ENCODE measurements around the gene CCDC157. TPM values are rescaled to one million over a fixed set of nuclear protein-coding genes. Genes with fewer than 3 reads are reported as not detected.

CCDC157 gene
- total RNA-seq, 4 donors from 2014 or later, result 0.41 to 1.4 (median 1.1) TPM

DNA sequence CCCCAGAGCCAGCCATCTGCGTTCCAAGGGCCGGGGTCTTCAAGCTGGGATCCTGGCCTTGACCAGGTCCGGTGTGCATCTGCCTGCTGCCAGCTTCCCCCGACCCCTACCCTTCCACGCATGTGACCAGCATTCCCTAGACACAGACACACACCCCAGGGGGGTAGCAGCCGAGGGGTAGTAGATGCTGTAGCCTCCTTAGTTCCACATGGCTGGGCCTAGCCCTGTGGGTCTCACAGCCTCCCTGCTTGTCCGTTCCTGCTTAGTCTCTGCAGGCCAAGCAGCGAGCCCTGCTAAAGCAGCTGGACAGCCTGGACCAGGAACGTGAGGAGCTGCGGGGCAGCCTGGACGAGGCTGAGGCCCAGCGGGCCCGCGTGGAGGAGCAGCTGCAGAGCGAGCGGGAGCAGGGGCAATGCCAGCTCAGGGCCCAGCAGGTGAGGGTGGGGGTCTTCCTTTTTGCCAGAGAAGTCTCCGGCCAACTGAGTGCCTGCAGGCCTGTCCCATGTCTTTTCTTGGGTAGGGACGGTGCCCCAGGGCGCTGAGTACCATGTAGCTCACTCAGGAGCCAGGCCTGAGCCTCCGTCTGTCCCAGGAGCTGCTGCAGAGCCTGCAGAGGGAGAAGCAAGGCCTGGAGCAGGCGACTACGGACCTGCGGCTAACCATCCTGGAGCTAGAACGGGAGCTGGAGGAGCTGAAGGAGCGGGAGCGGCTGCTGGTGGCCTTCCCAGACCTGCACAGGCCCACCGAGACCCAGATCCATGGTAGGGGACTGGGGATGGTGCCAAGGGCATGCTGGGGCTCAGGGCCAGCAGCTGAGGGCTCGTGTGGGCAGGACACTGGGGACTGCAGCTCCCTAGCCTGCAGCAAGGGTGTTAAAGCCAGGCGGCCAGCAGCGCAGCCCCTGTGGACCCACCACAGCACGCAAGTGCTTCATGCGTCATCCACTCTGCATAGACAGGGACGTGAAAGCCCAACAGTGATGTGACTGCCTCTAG, 16.8 kb downstream of the CCDC157 start:
- in situ Hi-C loops (cut with MboI; ENCODE audit: low sequenced_read_pairs in 4 of 4) (no loop called here), intact Hi-C loops (cut with DNase I; ENCODE audit: low total_unique reads) (no loop called here)
- no peaks in the 10 kb centered on the region for H3K9me3 ChIP-seq
- H3K27me3 ChIP-seq, result no peaks in the 10 kb centered on the region
- no peak overlapping the region for H3K27ac ChIP-seq
- no peaks in the 10 kb centered on the region for H3K4me1 ChIP-seq
- ATAC-seq (no peak), DNase-seq (no peak)
- TF ChIP-seq, protein P1, sequence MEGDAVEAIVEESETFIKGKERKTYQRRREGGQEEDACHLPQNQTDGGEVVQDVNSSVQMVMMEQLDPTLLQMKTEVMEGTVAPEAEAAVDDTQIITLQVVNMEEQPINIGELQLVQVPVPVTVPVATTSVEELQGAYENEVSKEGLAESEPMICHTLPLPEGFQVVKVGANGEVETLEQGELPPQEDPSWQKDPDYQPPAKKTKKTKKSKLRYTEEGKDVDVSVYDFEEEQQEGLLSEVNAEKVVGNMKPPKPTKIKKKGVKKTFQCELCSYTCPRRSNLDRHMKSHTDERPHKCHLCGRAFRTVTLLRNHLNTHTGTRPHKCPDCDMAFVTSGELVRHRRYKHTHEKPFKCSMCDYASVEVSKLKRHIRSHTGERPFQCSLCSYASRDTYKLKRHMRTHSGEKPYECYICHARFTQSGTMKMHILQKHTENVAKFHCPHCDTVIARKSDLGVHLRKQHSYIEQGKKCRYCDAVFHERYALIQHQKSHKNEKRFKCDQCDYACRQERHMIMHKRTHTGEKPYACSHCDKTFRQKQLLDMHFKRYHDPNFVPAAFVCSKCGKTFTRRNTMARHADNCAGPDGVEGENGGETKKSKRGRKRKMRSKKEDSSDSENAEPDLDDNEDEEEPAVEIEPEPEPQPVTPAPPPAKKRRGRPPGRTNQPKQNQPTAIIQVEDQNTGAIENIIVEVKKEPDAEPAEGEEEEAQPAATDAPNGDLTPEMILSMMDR (IDR thresholded peaks at IDR 0.05 in 4 of 5, conservative IDR thresholded peaks at IDR 0.05 in 1 of 5), result no peak
- H3K36me3 ChIP-seq, result peaks cover 0 to 10% of the 10 kb centered on the region in 2 donors
- no peak overlapping the region for H3K4me3 ChIP-seq

DNA sequence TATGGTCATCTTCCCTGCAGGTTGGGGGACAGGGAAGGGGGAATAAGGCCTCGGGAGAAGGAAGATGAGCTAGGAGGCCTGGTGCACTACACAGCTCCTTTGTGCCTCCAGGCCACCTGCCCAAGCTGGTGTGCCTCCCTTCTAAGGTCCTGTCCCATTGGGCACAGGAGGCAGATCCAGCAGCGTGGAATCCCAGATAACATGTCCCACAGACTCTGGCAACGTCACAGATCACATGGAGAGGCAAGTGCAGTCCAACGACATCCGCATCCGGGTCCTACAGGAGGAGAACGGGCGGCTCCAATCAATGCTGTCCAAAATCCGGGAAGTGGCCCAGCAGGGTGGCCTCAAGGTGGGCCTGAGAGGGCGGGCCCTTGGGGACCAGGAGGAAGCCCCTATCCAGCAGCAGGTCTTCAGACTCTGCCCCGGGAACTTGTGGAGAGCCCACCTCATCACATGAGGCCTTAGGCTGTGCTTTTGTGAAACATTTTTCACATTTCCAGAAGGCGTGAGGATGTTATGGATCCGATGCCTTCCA, 18.6 kb downstream of the CCDC157 start:
- Histone ChIP-seq H3K27me3 (no peaks in the 10 kb centered on the region), H3K9me3 (no peaks in the 10 kb centered on the region), H3K4me3 (no peak overlapping the region), H3K4me1 (no peaks in the 10 kb centered on the region), H3K27ac (no peak overlapping the region), H3K36me3 (peaks cover 0 to 24% of the 10 kb centered on the region in 2 donors)
- intact Hi-C loops (cut with DNase I; ENCODE audit: low total_unique reads), result no loop called here
- TF ChIP-seq, protein P1 (IDR thresholded peaks at IDR 0.05 in 4 of 5, conservative IDR thresholded peaks at IDR 0.05 in 1 of 5), result no peak
- TF ChIP-seq POLR2A (IDR thresholded peaks at IDR 0.05), result no peak
- no peak for DNase-seq
- in situ Hi-C loops (cut with MboI; ENCODE audit: low sequenced_read_pairs in 4 of 4), result loop anchor here (25.0 kb wide), 1 partner anchor 263 kb away; no protein-coding TSS in a partner anchor
- ATAC-seq, result no peak

DNA sequence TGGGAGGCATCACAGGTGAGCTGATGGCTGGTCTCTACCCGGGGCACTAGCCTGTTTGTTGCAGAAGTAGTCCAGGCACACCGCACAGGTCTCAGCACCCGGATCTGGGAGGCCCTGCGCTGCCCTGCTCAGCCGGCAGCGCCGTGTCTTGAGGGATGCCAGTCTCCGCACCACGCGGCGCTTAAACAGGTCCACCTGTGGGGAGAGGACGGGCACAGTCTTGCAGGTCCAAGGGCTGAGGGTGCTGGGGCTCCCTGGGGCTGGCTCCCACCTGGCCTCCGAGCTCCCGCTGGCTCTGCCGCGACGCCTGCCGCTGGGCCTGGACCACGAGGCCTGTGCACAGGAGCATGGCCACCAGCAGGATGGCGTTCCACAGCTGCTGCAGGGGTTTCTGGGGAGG, 23.2 kb downstream of the CCDC157 start:
- TF ChIP-seq, protein P1 (IDR thresholded peaks at IDR 0.05 in 4 of 5, conservative IDR thresholded peaks at IDR 0.05 in 1 of 5), result no peak
- TF ChIP-seq POLR2A (IDR thresholded peaks at IDR 0.05), result no peak
- Histone ChIP-seq H3K4me1 (no peaks in the 10 kb centered on the region), H3K27me3 (no peaks in the 10 kb centered on the region), H3K36me3 (peaks cover 0 to 57% of the 10 kb centered on the region in 2 donors), H3K27ac (no peak overlapping the region), H3K4me3 (no peak overlapping the region), H3K9me3 (no peaks in the 10 kb centered on the region)
- in situ Hi-C loops (cut with MboI; ENCODE audit: low sequenced_read_pairs in 4 of 4) (loop anchor here (10.0 to 25.0 kb wide), 3 partner anchors 95 to 268 kb away; partner anchors contain the start of genes CASTOR1 (in 1 of the 4) and OSM (in 1 of the 4)), intact Hi-C loops (cut with DNase I; ENCODE audit: low total_unique reads) (no loop called here)
- no peak for ATAC-seq
- DNase-seq, result no peak

DNA sequence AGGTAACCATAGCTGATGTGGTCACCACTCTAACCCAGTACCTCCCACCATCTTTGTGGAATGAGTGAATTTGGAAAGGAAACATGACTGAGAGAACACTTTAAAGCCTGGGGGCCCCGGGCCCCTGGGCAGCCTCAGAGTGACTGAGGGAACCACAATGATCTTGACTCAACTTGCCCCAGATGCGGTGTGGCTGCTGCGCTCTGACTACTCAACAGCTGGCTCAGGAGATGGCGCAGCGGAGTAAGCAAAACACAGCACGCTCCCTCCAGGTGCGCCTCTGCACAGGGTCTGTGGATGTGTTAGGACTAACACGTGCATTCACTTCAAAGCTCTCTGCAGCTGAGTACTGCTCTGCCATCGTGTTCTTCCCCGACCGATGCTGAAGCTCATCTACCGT, 24.5 kb downstream of the CCDC157 start:
- H3K36me3 ChIP-seq, result peaks cover 0 to 57% of the 10 kb centered on the region in 2 donors
- peaks cover under 1 to 2% of the 10 kb centered on the region in 2 donors for H3K4me1 ChIP-seq
- ATAC-seq, result no peak
- H3K4me3 ChIP-seq, result no peak overlapping the region
- intact Hi-C loops (cut with DNase I; ENCODE audit: low total_unique reads) (no loop called here), in situ Hi-C loops (cut with MboI; ENCODE audit: low sequenced_read_pairs in 4 of 4) (loop anchor here (10.0 to 25.0 kb wide), 3 partner anchors 96 to 269 kb away; partner anchors contain the start of genes CASTOR1 (in 1 of the 4) and OSM (in 1 of the 4))
- DNase-seq, result no peak
- no peaks in the 10 kb centered on the region for H3K27me3 ChIP-seq
- no peak overlapping the region for H3K27ac ChIP-seq
- TF ChIP-seq, protein P1 (IDR thresholded peaks at IDR 0.05 in 4 of 5, conservative IDR thresholded peaks at IDR 0.05 in 1 of 5), result no peak
- TF ChIP-seq POLR2A (IDR thresholded peaks at IDR 0.05), result no peak
- no peaks in the 10 kb centered on the region for H3K9me3 ChIP-seq

Data from gastrocnemius medialis (tissue), 4 donors.